Body of pancreas (tissue), 4 donors: ENCODE measurements around the gene TNFRSF12A. TPM values are rescaled to one million over a fixed set of nuclear protein-coding genes. Genes with fewer than 3 reads are reported as not detected.
"Not testable (repeated sequence)": the region's sequence is repeated elsewhere in the genome, so short reads cannot be mapped to it uniquely, and the experiment has no call there.

ENCODE experiments used
- ATAC-seq: fragments of 150-250 bp; one replicate; pipeline ENCODE4 v1.9.1; 2016
- DNase-seq, 4 donors: peaks; one replicate each; pipeline ENCODE4 v3.0.0-alpha.2; 2019
- H3K27ac ChIP-seq, 4 donors: fragments of 200-600 bp; sonication (generic); 1 replicate in 3 of 4; 2 replicates in 1 of 4; pipeline versions ENCODE4 v1.5.1 to v1.6.1; 2016 to 2019; ENCODE audit warnings: mild to moderate bottlenecking in 1 of 4, mixed read lengths in 1 of 4, moderate library complexity in 1 of 4
- H3K27me3 ChIP-seq, 2 donors: fragments of 200-600 bp; sonication (generic); one replicate each; pipeline ENCODE4 v1.6.0; 2016; ENCODE audit warnings: mild to moderate bottlenecking in 1 of 2
- H3K36me3 ChIP-seq, 2 donors: fragments of 200-600 bp; sonication (generic); replicated peaks in 1 of 2; 2 replicates each; pipeline ENCODE4 v1.5.1; 2016; ENCODE audit warnings: low read depth in 2 of 2; ENCODE audit not compliant: insufficient read depth in 1 of 2
- H3K4me1 ChIP-seq: fragments of 200-600 bp; sonication (generic); one replicate; pipeline ENCODE4 v1.6.0; 2016
- H3K4me3 ChIP-seq, 2 donors: fragments of 200-600 bp; sonication (generic); 1 replicate in 1 of 2; 2 replicates in 1 of 2; pipeline ENCODE4 v1.5.1; 2016 to 2019
- H3K9me3 ChIP-seq, 3 donors: fragments of 200-600 bp; sonication (generic); 1 replicate in 2 of 3; 2 replicates in 1 of 3; pipeline ENCODE4 v1.5.1; 2016
- POLR2A ChIP-seq, 3 donors: fragments of 450-650 bp; IDR thresholded peaks; one replicate each; pipeline ENCODE4 v1.6.1; 2016; ENCODE audit warnings: antibody characterized with exemption in 3 of 3, mild to moderate bottlenecking in 2 of 3
- WGBS, 2 donors: methylation state at CpG; one replicate each; pipeline ENCODE4 v1.1.5; 2017; 5-methylcytosine and 5-hydroxymethylcytosine counted together
- intact Hi-C: fragments of 100-400 bp; cut with DNase I; formaldehyde crosslinking; loops from one replicate; pipeline ENCODE4 v1.15.1; 2023
- total RNA-seq, 2 donors: library from RNA; depleted of rRNA; stranded (reverse); fragments of >200 nt; gene quantifications; one replicate each; pipeline ENCODE4 v1.1.0, GENCODE V29; 2016
- TF ChIP-seq, protein P1 (sequence below), 7 experiments: fragments of 450-650 bp in 4 of 7; fragments of 200-600 bp in 3 of 7; sonication (generic) in 3 of 7; IDR thresholded peaks; one replicate each; pipeline ENCODE4 v1.5.1; 2016 to 2019; ENCODE audit warnings: antibody characterized with exemption in 7 of 7

The TNFRSF12A gene
- total RNA-seq, 2 donors from 2014 or later, result 132 to 229 TPM

DNA sequence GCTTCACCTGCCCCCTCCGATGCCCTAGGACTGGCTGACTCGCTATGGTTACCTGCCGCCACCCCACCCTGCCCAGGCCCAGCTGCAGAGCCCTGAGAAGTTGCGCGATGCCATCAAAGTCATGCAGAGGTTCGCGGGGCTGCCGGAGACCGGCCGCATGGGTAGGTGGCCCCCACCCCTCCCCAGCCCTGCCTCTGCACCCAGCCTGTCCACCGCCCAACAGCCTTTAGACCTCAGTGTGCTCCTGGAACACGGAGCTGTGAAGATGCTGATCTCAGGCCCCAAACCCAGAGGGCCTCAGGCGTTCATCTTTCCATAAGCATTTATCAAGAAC is 27.2 kb downstream of the TNFRSF12A start:
- H3K9me3 ChIP-seq, result no peaks in the 10 kb centered on the region
- no peak for ATAC-seq
- 30 to 56% methylated on average over 1 to 12 of the region's 13 CpGs for WGBS, 2 donors
- no peaks in the 10 kb centered on the region for H3K36me3 ChIP-seq
- H3K27me3 ChIP-seq, result peaks cover 0 to 32% of the 10 kb centered on the region in 2 donors
- intact Hi-C loops, result no loop called here
- no peak for DNase-seq
- no peak overlapping the region for H3K4me3 ChIP-seq
- H3K27ac ChIP-seq, result no peak overlapping the region
- TF ChIP-seq, protein P1, sequence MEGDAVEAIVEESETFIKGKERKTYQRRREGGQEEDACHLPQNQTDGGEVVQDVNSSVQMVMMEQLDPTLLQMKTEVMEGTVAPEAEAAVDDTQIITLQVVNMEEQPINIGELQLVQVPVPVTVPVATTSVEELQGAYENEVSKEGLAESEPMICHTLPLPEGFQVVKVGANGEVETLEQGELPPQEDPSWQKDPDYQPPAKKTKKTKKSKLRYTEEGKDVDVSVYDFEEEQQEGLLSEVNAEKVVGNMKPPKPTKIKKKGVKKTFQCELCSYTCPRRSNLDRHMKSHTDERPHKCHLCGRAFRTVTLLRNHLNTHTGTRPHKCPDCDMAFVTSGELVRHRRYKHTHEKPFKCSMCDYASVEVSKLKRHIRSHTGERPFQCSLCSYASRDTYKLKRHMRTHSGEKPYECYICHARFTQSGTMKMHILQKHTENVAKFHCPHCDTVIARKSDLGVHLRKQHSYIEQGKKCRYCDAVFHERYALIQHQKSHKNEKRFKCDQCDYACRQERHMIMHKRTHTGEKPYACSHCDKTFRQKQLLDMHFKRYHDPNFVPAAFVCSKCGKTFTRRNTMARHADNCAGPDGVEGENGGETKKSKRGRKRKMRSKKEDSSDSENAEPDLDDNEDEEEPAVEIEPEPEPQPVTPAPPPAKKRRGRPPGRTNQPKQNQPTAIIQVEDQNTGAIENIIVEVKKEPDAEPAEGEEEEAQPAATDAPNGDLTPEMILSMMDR (IDR thresholded peaks at IDR 0.05), result no peak
- TF ChIP-seq POLR2A (IDR thresholded peaks at IDR 0.05), result no peak
- H3K4me1 ChIP-seq, result peaks cover 21% of the 10 kb centered on the region

DNA sequence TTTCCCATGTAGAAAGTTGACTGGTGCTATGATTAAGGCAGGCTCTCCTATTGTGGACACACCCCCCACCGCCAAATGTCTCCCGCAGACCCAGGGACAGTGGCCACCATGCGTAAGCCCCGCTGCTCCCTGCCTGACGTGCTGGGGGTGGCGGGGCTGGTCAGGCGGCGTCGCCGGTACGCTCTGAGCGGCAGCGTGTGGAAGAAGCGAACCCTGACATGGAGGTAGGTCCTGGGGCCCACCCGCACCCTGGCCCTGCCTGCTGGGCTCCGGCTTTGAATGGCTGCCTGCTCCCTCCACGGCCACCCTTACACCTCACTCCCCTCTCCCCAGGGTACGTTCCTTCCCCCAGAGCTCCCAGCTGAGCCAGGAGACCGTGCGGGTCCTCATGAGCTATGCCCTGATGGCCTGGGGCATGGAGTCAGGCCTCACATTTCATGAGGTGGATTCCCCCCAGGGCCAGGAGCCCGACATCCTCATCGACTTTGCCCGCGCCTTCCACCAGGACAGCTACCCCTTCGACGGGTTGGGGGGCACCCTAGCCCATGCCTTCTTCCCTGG is 29.8 kb downstream of the TNFRSF12A start:
- no peak for ATAC-seq
- 81% methylated on average over 26 of the region's 26 CpGs; no CpG with 5 or more reads in 1 of the 2 donors for WGBS, 2 donors
- peaks cover 20% of the 10 kb centered on the region for H3K4me1 ChIP-seq
- DNase-seq, result no peak
- H3K27ac ChIP-seq, result no peak overlapping the region
- intact Hi-C loops, result loop anchor here (10.0 kb wide), 1 partner anchor 65 kb away; the partner anchor contains the start of gene ZNF205
- H3K4me3 ChIP-seq, result no peak overlapping the region
- H3K27me3 ChIP-seq, result peaks cover 0 to 23% of the 10 kb centered on the region in 2 donors
- no peaks in the 10 kb centered on the region for H3K36me3 ChIP-seq
- TF ChIP-seq POLR2A (IDR thresholded peaks at IDR 0.05), result no peak
- TF ChIP-seq, protein P1 (IDR thresholded peaks at IDR 0.05), result no peak
- no peaks in the 10 kb centered on the region for H3K9me3 ChIP-seq

DNA sequence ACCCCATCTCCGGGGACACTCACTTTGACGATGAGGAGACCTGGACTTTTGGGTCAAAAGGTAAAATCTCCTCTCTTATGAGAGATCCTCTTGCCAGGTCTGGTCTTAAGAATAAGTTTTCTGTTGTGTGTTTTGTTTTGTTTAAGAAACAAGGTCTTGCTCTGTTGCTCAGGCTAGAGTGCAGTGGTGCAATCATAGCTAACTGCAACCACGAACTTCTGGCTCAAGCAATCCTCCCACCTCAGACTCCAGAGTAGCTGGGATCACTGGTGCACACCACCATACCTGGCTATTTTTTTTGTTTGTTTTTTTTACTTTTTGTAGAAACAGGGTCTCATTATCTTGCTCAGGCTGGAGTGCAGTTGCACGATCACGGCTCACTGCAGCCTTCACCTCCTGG is 30.3 kb downstream of the TNFRSF12A start:
- intact Hi-C loops, result loop anchor here (10.0 kb wide), 1 partner anchor 64 kb away; the partner anchor contains the start of gene ZNF205
- H3K36me3 ChIP-seq, result no peaks in the 10 kb centered on the region
- peaks cover 0 to 19% of the 10 kb centered on the region in 2 donors for H3K27me3 ChIP-seq
- TF ChIP-seq POLR2A (IDR thresholded peaks at IDR 0.05), result no peak
- peaks cover 16% of the 10 kb centered on the region for H3K4me1 ChIP-seq
- no peak overlapping the region for H3K4me3 ChIP-seq
- no peak for ATAC-seq
- WGBS, 2 donors, result 67 to 80% methylated on average over 5 of the region's 5 CpGs
- no peaks in the 10 kb centered on the region for H3K9me3 ChIP-seq
- no peak overlapping the region for H3K27ac ChIP-seq
- DNase-seq, result no peak

DNA sequence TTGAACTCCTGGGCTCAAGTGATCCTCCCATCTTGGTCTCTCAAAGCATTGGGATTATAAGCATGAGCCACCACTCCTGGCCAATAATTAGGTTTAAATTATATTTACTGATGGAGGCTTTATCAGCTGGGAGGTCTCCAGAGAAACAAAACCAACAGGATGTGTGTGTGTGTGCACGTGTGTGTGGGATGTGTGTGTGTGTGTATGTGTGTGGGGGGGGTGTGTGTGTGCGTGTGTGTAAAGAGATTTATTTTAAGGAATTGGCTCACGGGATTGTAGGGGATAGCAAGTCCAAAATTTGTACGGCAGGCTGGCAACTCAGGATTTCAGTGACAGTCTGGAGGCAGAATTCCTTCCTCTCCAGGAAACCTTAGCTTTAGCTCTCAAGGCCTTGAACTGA is 30.8 kb downstream of the TNFRSF12A start:
- Histone ChIP-seq H3K27me3 (peaks cover 0 to 16% of the 10 kb centered on the region in 2 donors), H3K27ac (no peak overlapping the region), H3K4me1 (peaks cover 11% of the 10 kb centered on the region), H3K4me3 (no peak overlapping the region), H3K36me3 (no peaks in the 10 kb centered on the region), H3K9me3 (no peaks in the 10 kb centered on the region)
- DNase-seq (no peak), ATAC-seq (no peak)
- TF ChIP-seq, protein P1 (IDR thresholded peaks at IDR 0.05), result no peak
- intact Hi-C loops, result loop anchor here (10.0 kb wide), 1 partner anchor 64 kb away; the partner anchor contains the start of gene ZNF205
- 14 to 31% methylated on average over 4 of the region's 4 CpGs for WGBS, 2 donors

DNA sequence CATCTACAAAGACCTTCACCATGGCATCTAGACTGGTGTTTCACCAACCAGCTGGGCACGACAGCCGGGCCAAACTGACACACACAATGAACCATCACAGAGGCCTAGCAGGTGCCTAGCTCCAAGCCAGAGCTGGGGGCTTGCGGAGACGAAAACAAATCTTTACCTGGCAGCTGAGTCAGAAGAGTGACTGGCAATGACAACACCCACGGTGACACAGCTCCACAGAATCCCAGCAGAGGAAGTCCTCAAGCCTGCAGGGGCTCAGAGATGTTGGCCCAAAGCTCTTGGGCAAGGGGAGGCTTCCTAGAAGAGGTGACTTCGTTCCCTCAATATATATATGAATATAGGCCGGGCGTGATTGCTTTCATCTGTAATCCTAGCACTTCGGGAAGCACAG is 31.3 kb downstream of the TNFRSF12A start:
- no peaks in the 10 kb centered on the region for H3K9me3 ChIP-seq
- intact Hi-C loops, result loop anchor here (10.0 kb wide), 1 partner anchor 63 kb away; the partner anchor contains the start of gene ZNF205
- H3K4me3 ChIP-seq, result no peak overlapping the region
- H3K4me1 ChIP-seq, result peaks cover 6% of the 10 kb centered on the region
- no peak for TF ChIP-seq POLR2A (IDR thresholded peaks at IDR 0.05)
- TF ChIP-seq, protein P1 (IDR thresholded peaks at IDR 0.05), result no peak
- no peaks in the 10 kb centered on the region for H3K36me3 ChIP-seq
- no peak overlapping the region for H3K27ac ChIP-seq
- ATAC-seq, result no peak
- DNase-seq, result no peak
- peaks cover 0 to 13% of the 10 kb centered on the region in 2 donors for H3K27me3 ChIP-seq
- WGBS, 2 donors, result 80 to 84% methylated on average over 7 to 9 of the region's 9 CpGs

DNA sequence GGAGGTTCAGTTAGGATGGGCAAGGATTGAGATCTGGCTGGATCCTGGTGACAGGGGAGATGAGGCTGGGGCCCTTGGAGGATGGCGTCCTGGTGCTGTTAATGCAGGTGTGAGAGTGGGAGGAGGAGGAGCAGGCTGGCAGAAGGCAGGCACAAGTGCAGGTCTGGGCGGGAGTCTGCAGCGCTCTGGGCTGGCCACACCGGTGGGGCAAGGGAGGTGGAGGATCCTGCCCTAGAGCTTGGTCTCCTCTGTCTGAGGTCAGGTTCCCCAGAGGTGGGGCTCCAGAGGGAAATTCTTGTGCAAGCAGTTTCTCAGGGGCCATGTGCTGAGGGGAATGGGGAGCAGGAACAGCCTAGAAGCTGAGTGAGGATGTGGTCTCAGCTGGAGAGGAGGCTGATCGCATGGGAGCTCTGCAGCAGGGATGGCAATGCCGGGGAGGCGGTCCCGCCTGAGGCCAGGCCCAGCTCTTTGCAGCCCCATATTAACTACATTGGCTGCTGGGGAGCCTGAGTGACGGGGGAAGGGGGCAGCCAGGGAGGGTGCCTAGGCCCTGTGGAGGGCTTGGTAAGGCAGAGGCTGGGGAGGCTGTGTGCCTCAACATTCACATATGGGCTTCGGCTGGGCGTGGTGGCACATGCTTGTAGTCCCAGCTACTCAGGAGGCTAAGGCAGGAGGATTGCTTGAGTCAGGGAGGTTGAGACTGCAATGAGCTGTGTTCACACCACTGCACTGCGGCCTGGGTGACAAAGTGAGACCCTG is 32.6 kb downstream of the TNFRSF12A start:
- WGBS, 2 donors, result 81% methylated on average over 12 of the region's 12 CpGs; no CpG with 5 or more reads in 1 of the 2 donors
- H3K9me3 ChIP-seq, DNase-seq, H3K27ac ChIP-seq, ATAC-seq, H3K36me3 ChIP-seq, H3K4me3 ChIP-seq, H3K27me3 ChIP-seq, H3K4me1 ChIP-seq: not testable (repeated sequence)
- intact Hi-C loops, result loop anchor here (10.0 kb wide), 1 partner anchor 62 kb away; the partner anchor contains the start of gene ZNF205

DNA sequence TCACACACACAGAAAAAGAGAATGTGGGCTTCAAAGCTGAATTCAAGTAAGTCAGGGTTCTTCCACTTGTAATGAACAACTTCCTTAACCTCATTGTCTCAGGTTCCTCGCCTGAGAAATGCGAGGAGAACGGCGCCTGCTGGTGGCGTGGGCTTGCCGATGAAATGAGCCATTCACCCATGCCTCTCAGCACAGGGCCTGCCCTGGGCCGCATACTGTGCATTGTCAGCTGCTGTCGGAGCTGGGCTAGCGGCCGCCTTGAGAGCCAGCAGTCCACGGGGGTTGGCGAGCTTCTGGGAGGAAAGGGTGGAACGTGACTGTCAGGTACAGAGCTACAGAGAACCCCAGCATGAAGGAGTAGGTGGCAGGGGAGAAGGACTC is 33.2 kb downstream of the TNFRSF12A start:
- H3K27ac ChIP-seq, ATAC-seq, H3K9me3 ChIP-seq, H3K27me3 ChIP-seq, H3K4me1 ChIP-seq, H3K4me3 ChIP-seq, H3K36me3 ChIP-seq, DNase-seq: not testable (repeated sequence)
- 83 to 90% methylated on average over 6 to 11 of the region's 13 CpGs for WGBS, 2 donors
- intact Hi-C loops, result loop anchor here (10.0 kb wide), 1 partner anchor 61 kb away; the partner anchor contains the start of gene ZNF205
